ENCODE data around the gene GMPR2.

The GMPR2 gene

GRCh38 chr14:24279301-24280186, 46.8 kb downstream of the GMPR2 start:
- Histone ChIP-seq H3K9me2 (replicated peaks; ENCODE audit: insufficient read depth, low read length) (no peaks in the 10 kb centered on the region), H3K9me3 (ENCODE audit: insufficient read depth, low read length) (no peaks in the 10 kb centered on the region), H3K4me3 (ENCODE audit: insufficient read depth, low read length, poor library complexity, severe bottlenecking) (no peak overlapping the region), H3K27me3 (ENCODE audit: low read length) (no peaks in the 10 kb centered on the region), H3K9ac (ENCODE audit: low read length) (no peak overlapping the region), H3K4me2 (ENCODE audit: low read depth, low read length, poor library complexity, severe bottlenecking) (no peak overlapping the region), H3K36me3 (ENCODE audit: low read length) (no peaks in the 10 kb centered on the region), H3K27ac (ENCODE audit: low read depth, low read length) (no peak overlapping the region), H3K79me2 (ENCODE audit: insufficient read depth, low read length) (no peaks in the 10 kb centered on the region), H3F3A (ENCODE audit: insufficient read depth) (no peaks in the 10 kb centered on the region), H4K20me1 (ENCODE audit: low read depth, low read length) (no peaks in the 10 kb centered on the region), H2AFZ (ENCODE audit: low read depth, low read length, severe bottlenecking) (no peak overlapping the region)
- peak; percentile 37 for TF ChIP-seq CTCF (IDR thresholded peaks at IDR 0.05; ENCODE audit: insufficient read depth, low read length, poor library complexity, severe bottlenecking)
- TF ChIP-seq EZH2phosphoT487 (conservative IDR thresholded peaks at IDR 0.05; ENCODE audit: low read length): no peak

GRCh38 chr14:24280797-24281460, 48.2 kb downstream of the GMPR2 start:
- TF ChIP-seq CTCF (IDR thresholded peaks at IDR 0.05; ENCODE audit: insufficient read depth, low read length, poor library complexity, severe bottlenecking): no peak
- no peak for TF ChIP-seq EZH2phosphoT487 (conservative IDR thresholded peaks at IDR 0.05; ENCODE audit: low read length)
- Histone ChIP-seq H3K27me3 (ENCODE audit: low read length) (no peaks in the 10 kb centered on the region), H2AFZ (ENCODE audit: low read depth, low read length, severe bottlenecking) (no peak overlapping the region), H3K27ac (ENCODE audit: low read depth, low read length) (no peak overlapping the region), H3K9ac (ENCODE audit: low read length) (no peak overlapping the region), H4K20me1 (ENCODE audit: low read depth, low read length) (no peaks in the 10 kb centered on the region), H3K9me2 (replicated peaks; ENCODE audit: insufficient read depth, low read length) (no peaks in the 10 kb centered on the region), H3F3A (ENCODE audit: insufficient read depth) (no peaks in the 10 kb centered on the region), H3K4me3 (ENCODE audit: insufficient read depth, low read length, poor library complexity, severe bottlenecking) (no peak overlapping the region), H3K4me2 (ENCODE audit: low read depth, low read length, poor library complexity, severe bottlenecking) (no peak overlapping the region), H3K9me3 (ENCODE audit: insufficient read depth, low read length) (no peaks in the 10 kb centered on the region), H3K79me2 (ENCODE audit: insufficient read depth, low read length) (no peaks in the 10 kb centered on the region), H3K36me3 (ENCODE audit: low read length) (no peaks in the 10 kb centered on the region)

GRCh38 chr14:24281636-24282035, 48.9 kb downstream of the GMPR2 start:
- Histone ChIP-seq H3K9ac (ENCODE audit: low read length) (no peak overlapping the region), H3K4me2 (ENCODE audit: low read depth, low read length, poor library complexity, severe bottlenecking) (no peak overlapping the region), H3K36me3 (ENCODE audit: low read length) (no peaks in the 10 kb centered on the region), H3K9me2 (replicated peaks; ENCODE audit: insufficient read depth, low read length) (no peaks in the 10 kb centered on the region), H3K4me3 (ENCODE audit: insufficient read depth, low read length, poor library complexity, severe bottlenecking) (no peak overlapping the region), H2AFZ (ENCODE audit: low read depth, low read length, severe bottlenecking) (no peak overlapping the region), H3K79me2 (ENCODE audit: insufficient read depth, low read length) (no peaks in the 10 kb centered on the region), H3K27ac (ENCODE audit: low read depth, low read length) (no peak overlapping the region), H3K9me3 (ENCODE audit: insufficient read depth, low read length) (no peaks in the 10 kb centered on the region), H4K20me1 (ENCODE audit: low read depth, low read length) (no peaks in the 10 kb centered on the region), H3F3A (ENCODE audit: insufficient read depth) (no peaks in the 10 kb centered on the region), H3K27me3 (ENCODE audit: low read length) (no peaks in the 10 kb centered on the region)
- TF ChIP-seq CTCF (IDR thresholded peaks at IDR 0.05; ENCODE audit: insufficient read depth, low read length, poor library complexity, severe bottlenecking) (no peak), EZH2phosphoT487 (conservative IDR thresholded peaks at IDR 0.05; ENCODE audit: low read length) (no peak)
